DOHH2 (cell line): ENCODE measurements around the gene SLC2A13.

Source experiments
- CTCF ChIP-seq: fragments of 200-600 bp; sonication (generic); IDR thresholded peaks from one replicate; pipeline ENCODE4 v1.5.1; 2014; ENCODE audit warnings: antibody characterized with exemption, mild to moderate bottlenecking, low read depth, low read length; ENCODE audit not compliant: poor library complexity, severe bottlenecking
- EZH2phosphoT487 ChIP-seq: fragments of 200-600 bp; sonication (generic); IDR thresholded peaks from 2 replicates; pipeline ENCODE4 v1.6.1; 2017; ENCODE audit warnings: borderline replicate concordance, mild to moderate bottlenecking, antibody characterized with exemption, low read length, moderate library complexity, mixed read lengths

- TF ChIP-seq CTCF (no peak), EZH2phosphoT487 (no peak)
These were observed 328.4 kb downstream of the SLC2A13 start for GRCh38 chr12:39777465-39777864.
